HG02938 (cell line): Measurements from ENCODE around the gene C4orf50.
"Not testable (repeated sequence)": the region's sequence is repeated elsewhere in the genome, so short reads cannot be mapped to it uniquely, and the experiment has no call there.

Experiments
- ATAC-seq: cut with Tn5 transposase; IDR thresholded peaks from one replicate; pipeline ENCODE4 v1.9.1; 2021; ENCODE audit warnings: mild to moderate bottlenecking, moderate library complexity; ENCODE audit not compliant: unreplicated experiment

Gene C4orf50

DNA sequence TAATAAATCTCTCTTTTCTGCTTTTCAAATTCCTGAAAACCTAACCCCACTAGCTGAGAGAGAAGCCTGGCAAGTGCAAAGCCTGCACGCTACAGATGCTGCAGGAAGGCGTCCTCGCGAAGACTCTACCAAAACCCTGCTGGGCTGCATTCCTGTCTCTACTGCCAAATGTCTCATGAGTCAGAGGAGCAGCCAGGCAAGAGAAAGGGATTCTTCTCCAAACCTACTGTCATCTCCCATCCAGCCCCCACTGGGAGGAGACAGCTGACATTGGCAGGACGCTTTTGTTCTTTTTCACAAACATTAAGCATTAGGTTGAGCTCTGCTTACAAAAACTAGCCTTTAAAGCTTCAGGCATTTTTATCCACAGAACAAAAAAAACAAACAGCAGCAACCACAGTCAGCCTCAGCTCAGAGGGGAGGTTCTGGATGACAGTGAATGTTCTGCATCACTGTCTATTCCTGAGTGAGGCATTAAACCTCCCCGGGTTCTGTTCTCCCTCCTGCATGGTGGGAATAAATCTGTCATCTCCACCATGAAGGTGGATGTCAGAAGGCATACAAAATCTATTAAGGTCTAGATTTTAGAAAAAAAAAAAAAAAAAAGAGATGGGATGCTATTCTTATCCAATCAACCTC, 143.3 kb downstream of the C4orf50 start:
- ATAC-seq = no peak

DNA sequence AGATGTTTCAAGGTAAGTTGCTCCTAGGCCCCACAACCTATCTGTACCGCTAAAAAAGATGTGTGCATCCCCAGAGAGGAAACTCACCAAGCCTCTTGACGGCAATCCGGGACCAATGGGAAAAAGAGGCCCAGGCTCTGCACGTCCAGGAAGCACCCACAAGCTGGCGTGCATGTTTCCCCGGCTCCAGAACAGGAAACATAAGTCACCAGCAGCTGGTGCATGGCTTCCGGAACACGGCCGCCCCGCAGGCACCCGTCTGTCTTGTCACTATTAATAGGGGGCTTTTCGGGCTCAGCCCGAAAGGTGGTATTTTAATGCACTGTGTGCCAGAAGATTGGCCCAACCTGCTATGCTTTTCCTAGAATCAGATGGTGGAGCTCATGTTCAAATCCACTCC, 147.5 kb downstream of the C4orf50 start:
- no peak for ATAC-seq

DNA sequence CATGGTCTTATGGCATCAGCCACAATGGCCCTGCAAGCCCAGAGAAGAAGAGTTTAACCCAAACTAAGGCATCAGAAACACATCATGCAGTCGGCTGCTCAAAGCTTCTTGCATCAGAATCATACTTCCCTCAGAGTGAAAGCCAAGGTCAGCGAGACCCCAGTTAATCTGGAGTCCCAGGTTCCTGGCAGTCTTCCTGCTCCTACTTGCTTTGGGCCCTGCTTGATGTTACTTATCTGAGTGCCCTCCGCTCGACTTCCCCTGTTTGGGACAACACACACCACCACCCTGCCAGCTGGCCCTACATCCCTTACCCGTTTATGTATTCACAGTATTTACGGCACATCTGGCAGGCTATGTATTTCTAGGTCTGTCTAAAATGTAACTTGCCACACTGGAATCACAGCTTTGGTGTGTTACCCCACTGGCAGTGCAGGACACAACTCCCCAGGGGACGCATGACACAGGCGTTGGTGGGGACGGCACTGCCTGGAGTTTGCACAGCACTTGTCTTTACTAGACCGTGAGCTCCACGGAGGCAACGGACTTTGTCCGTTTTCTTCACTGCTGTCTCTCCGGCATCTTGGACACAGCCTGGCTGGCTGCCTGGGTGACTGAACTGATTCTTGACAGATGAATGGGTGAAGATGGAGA, 148.1 kb downstream of the C4orf50 start:
- no peak for ATAC-seq

DNA sequence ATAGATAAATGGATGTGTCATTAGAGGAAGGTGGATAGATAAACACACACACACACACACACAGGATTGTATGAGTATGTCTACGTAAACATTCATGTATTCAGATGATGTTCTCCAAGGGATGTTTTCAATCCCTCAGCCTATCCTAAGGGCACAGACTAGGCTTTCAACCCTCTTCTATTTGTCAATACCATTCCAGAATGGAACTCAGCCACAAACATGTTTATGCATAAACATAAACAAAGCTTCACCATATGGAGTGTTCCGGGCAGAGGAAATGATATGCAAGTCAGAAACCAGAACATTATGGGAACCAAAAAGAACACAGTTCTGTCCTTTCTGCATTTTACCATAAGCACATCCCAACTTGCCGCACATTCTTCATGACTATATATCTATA, 150.4 kb downstream of the C4orf50 start:
- no peak for ATAC-seq

DNA sequence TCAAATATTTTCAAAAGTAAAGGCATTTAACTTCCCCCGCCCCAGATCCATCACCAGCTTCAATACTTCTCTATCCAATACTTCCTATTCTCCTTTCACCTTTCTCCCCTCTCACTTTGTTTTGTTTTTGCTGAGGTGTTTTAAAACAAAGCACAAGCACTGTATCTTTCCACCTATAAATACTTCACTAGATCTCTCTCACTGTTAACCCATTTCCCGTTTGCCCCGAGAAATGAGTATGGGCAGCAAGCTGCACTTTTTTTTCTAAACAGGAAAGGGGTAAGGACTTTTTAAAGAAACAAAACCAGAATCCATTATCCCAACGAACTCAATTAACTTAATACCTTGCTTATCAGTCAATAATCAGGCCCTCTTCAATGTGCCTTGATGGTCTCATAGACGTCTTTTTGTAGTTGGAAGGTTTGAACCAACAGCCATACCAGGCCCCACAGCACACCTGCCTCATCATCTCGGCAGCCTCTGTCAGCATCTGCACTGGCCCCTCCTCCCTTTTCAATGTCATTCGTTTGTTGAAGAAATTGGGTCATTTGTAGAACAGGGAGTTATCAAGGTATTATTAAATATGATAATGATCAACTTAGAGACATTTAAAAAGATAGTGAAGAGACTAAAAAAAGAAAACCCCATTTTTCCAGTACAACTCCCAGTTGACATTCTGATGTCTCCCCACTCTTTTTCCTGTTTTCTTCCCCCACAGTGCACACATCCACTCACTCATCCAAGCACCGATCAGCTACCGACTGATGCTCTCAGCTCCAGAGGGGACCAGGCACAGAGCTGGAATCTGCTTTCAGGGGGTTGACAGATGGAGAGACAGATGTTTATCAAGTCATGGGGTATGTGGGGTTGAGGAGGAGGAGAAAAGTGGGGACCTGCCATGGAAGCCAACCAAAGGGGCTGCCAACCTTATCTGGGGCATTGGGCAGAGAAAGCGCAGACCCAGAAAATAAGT, 151.1 kb downstream of the C4orf50 start:
- ATAC-seq = no peak

DNA sequence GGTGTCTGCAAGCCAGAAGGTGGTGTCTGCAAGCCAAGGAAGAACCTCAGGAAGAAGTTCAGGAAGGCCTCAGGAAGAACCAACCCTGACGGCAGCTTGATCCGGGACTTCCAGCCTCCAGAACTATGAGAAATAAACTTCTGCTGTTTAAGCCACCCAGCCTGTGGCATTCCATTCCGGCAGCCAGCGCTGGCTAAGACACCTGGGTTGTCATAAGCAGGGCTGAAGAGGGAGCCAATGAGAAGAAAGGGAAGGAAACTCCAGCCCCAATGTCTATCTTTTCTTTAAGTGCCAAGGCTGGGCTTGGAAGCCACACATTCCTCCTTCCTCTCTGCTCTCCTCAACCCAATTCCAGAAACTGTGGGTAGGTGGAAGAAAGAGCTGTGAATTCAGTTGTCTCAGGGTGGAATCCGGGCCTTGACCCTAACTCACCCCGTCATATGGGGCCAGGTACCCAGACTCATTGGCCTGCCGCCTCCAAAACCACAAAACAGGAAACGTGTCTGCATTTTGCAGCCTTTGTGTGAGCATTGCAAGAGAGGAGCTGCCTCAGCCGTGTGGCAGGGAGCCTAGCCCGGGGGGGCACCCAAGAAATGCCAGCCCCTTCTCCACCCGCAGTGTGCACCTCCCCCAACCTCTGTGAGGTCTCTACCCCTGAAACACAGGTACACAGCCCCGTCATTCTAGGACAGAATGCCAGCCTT, 152.2 kb downstream of the C4orf50 start:
- no peak for ATAC-seq

DNA sequence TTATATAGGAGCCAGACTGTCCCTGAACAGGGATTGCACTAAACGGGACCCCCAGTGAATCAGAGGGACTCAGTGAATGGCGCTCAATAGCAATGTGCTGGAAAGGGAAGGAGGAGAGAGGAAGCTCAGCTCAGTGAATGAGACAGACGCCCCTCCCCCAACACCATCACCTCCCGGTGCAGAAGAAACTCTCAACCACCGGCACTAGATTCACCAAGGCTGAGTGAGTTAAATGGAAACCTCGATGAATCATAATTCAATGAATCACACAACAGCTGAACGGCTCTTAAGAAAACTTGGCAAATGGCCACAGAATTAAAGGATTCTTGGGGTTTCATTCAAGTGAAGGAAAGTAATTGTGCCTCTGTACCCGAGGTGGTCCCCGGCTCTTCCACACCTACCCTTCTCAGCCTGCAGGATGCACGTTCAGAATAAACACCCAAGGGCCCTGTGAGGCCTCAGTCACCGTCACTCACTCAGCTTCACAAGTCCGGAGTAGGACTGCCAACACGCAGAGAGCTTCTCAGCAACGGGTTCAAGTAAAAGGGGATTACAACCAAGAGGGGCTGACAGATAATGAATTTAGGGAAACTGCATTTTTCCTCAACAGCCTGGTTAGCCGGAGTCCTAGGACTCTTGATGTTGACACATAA, 154.6 kb downstream of the C4orf50 start:
- ATAC-seq = no peak

DNA sequence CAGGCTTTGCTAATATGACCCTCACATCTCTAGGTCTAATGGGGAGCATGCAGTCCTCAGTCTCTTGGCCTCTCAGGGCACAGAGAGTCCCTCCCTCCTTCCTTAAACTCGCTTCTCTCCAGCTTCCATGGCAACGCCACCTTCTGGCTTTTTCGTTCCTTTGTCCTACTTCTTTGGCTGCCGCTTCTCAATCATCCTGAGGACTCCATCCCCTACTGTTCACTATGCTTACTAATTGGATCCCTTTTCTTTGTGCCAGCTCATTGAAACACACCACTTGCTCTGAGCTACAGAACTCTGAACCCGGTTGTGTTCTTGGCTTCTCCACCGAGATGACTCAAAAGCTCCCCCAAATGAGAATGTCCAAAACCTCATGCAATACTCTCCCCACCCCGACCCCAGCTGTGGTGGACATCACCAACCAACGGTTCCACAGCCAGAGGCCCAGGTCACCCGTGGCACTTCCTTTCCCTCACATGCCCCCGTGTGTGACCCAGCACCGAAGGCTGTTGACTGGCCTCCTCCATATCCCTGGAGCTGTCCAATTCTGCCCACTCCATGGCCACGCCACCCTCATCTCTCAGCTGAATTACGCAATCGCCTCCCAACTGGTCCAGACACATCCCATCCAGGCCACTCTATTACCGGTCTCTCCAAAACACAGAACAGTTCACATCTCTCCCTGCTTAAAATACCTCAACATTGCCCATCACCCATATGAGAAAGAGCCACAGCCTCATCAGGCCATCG, 160.0 kb downstream of the C4orf50 start:
- no peak for ATAC-seq

DNA sequence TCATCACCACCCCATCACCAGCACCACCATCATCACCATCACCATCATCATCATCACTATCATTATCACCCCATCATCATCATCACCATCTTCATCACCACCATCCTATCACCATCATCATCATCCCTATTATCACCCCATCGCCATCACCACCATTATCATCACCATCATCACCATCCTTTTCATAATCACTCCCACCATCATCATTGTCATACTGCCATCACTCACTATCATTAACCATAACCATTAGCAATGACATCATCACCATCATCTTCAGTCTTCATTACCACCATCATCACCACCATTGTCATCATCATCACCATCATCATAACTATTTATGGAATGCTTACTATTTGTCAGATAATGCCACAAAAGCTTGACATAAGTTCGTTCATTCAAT, 161.0 kb downstream of the C4orf50 start:
- ATAC-seq = no peak

DNA sequence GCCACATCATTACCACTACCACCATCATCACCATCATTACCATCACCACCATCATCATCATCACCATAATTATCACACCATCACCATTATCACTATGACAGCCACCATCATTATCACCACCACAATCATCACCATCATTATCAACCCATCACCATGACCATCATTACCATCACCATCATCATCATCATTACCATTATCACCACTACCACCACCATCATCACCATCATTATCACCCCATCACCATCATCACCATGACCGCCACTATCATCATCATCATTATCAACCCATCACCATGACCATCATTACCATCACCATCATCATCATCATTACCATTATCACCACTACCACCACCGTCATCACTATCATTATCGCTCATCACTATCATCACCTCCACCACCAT, 161.9 kb downstream of the C4orf50 start:
- ATAC-seq = not testable (repeated sequence)

DNA sequence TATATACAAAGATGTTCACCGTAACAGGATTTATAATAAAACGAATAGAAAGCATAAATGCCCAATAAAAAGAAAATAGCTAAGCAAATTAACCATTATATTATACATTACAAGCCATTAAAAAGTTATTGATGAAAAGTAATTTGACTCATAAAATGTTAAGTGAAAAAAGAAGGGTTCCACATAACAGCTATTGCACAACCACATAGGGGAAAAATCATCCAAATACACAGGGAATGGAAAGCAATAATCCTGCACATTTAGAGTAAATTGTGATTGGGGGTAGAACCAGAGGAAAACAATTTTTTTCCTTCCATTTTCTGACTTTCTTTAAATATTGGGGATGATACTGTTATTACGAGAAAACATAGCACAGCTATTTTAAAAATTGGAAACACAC, 163.3 kb downstream of the C4orf50 start:
- ATAC-seq = no peak

DNA sequence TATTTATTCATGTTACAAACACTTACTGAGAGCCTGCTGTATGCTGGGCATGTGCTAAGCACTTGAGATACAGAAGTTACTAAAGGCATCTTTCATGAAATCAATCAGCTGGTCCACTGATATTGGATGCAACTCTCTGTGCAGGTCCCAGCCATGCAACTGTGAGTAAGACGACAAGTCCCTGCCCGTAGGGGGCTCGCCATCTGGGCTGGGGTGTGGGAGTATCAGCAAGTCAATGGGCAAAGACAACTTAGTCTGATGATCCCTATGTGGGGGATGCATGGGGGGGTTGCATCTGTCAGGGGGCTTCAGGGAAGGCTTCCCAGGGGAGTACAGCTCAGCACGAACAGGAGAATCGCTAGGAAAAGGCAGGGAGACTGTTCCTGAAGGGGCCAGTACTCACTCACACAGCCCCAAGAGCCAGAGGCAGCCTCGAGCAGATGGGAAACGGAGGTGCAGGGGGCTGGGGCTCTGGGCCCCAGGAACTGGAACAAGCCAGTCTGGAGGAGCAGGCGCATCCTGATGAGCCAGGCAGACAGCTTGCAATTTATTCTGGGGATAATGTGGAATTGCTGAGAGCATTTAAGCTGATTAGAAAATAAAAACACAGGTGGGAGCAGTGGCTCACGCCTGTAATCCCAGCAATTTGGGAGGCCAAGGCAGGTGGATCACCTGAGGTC, 165.6 kb downstream of the C4orf50 start:
- no peak for ATAC-seq

DNA sequence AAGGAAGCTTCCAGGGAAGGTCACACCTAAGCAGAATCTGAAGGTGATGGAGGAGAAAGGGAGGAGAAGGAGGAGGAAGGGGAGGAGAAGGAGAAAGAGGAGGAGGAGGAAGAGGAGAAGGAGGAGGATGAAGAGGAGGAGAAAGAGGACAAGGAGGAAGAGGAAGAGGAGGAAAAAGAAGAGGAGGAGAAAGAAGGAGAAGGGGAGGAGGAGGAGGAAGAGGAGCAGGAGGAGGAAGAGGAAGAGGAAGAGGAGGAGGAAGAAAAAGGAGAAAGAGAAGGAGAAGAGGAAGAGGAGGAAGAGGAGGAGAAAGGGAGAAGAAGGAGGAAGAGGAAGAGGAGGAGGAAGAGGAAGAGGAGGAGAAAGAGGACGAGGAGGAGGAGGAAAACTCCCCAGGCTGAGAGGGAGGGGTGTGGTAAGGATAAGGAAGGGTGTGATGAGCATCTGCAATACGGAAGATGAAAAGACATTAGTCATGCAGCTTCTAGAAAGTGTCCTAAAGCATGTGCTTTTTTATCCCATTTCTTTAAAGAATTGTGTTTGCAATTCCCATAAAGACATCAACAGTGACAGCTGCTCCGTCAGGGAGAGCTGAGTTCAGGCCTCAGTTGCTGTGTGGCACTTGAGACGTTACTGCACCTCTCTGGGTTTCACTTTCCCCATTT, 166.5 kb downstream of the C4orf50 start:
- ATAC-seq = no peak
